ENCODE results near the gene ATAT1. TPM values are rescaled to one million over a fixed set of nuclear protein-coding genes. Genes with fewer than 3 reads are reported as not detected.

The ATAT1 gene
- total RNA-seq, 1 experiment from 2014 or later: 6.4 TPM

- ChIA-PET POLR2A (interaction anchor here (0.6 to 6.5 kb wide), 14 partner anchors 11 to 280 kb away, joined by 3 to 251 read pairs (median 4); partner anchors contain the start of genes DDR1, DHX16, FLOT1 and MDC1), CTCF (interaction anchor here (0.7 to 17.5 kb wide), 3 partner anchors 43 to 66 kb away, joined by 3 to 537 read pairs (median 3); partner anchors contain the start of genes MDC1 and TUBB)
- Mint-ChIP-seq H3K4me3 (ENCODE audit: unreplicated experiment) (peak overlapping the region; percentile 94), H3K4me1 (ENCODE audit: insufficient read depth, unreplicated experiment) (peaks cover 61% of the 10 kb centered on the region), H3K36me3 (ENCODE audit: insufficient read depth, unreplicated experiment) (peaks cover 50% of the 10 kb centered on the region), H3K27me3 (ENCODE audit: insufficient read depth, unreplicated experiment) (no peaks in the 10 kb centered on the region), H3K27ac (ENCODE audit: low read depth, unreplicated experiment) (peak overlapping the region; percentile 80), H3K9me3 (ENCODE audit: unreplicated experiment) (no peaks in the 10 kb centered on the region)
- intact Hi-C loops (cut with micrococcal nuclease): no loop called here
- TF ChIP-seq CTCF (IDR thresholded peaks at IDR 0.05; ENCODE audit: unreplicated experiment): no peak
- DNase-seq (ENCODE audit: unreplicated experiment): no peak
- no TSS peak for BruUV-seq (replicated peaks)
These were observed 57.3 kb downstream of the ATAT1 start for GRCh38 chr6:30683980-30684338.

GRCh38 chr6:30684386-30685156, 57.9 kb downstream of the ATAT1 start:
- no TSS peak for BruUV-seq (replicated peaks)
- Mint-ChIP-seq H3K4me1 (ENCODE audit: insufficient read depth, unreplicated experiment) (peaks cover 63% of the 10 kb centered on the region), H3K4me3 (ENCODE audit: unreplicated experiment) (peak overlapping the region; percentile 94), H3K27ac (ENCODE audit: low read depth, unreplicated experiment) (peak overlapping the region; percentile 80), H3K9me3 (ENCODE audit: unreplicated experiment) (no peaks in the 10 kb centered on the region), H3K36me3 (ENCODE audit: insufficient read depth, unreplicated experiment) (peaks cover 44% of the 10 kb centered on the region), H3K27me3 (ENCODE audit: insufficient read depth, unreplicated experiment) (no peaks in the 10 kb centered on the region)
- no peak for TF ChIP-seq CTCF (IDR thresholded peaks at IDR 0.05; ENCODE audit: unreplicated experiment)
- CTCF ChIA-PET: interaction anchor here (0.6 to 17.5 kb wide), 8 partner anchors 9 to 221 kb away, joined by 3 to 537 read pairs (median 4); partner anchors contain the start of genes MDC1 and TUBB
- POLR2A ChIA-PET: interaction anchor here (0.6 to 6.5 kb wide), 12 partner anchors 11 to 395 kb away, joined by 3 to 251 read pairs (median 5); partner anchors contain the start of genes DDR1, MDC1, MRPS18B and PPP1R10
- DNase-seq (ENCODE audit: unreplicated experiment): no peak
- intact Hi-C loops (cut with micrococcal nuclease): loop anchor here (5.0 kb wide), 1 partner anchor 138 kb away; no protein-coding TSS in a partner anchor

GRCh38 chr6:30685157-30686008, 58.7 kb downstream of the ATAT1 start:
- no peaks in the 10 kb centered on the region for H3K9me3 Mint-ChIP-seq (ENCODE audit: unreplicated experiment)
- intact Hi-C loops (cut with micrococcal nuclease): loop anchor here (1.0 to 5.0 kb wide), 3 partner anchors 32 to 191 kb away; partner anchors contain the start of gene MDC1
- peak; percentile 19 for TF ChIP-seq CTCF (IDR thresholded peaks at IDR 0.05; ENCODE audit: unreplicated experiment)
- DNase-seq (ENCODE audit: unreplicated experiment): peak; percentile 56
- peaks cover 36% of the 10 kb centered on the region for H3K36me3 Mint-ChIP-seq (ENCODE audit: insufficient read depth, unreplicated experiment)
- peak overlapping the region; percentile 94 for H3K4me3 Mint-ChIP-seq (ENCODE audit: unreplicated experiment)
- H3K4me1 Mint-ChIP-seq (ENCODE audit: insufficient read depth, unreplicated experiment): peaks cover 71% of the 10 kb centered on the region
- H3K27ac Mint-ChIP-seq (ENCODE audit: low read depth, unreplicated experiment): peak overlapping the region; percentile 80
- BruUV-seq (replicated peaks): no TSS peak
- H3K27me3 Mint-ChIP-seq (ENCODE audit: insufficient read depth, unreplicated experiment): no peaks in the 10 kb centered on the region
- CTCF ChIA-PET: interaction anchor here (0.6 to 17.5 kb wide), 8 partner anchors 10 to 221 kb away, joined by 3 to 537 read pairs (median 4); partner anchors contain the start of genes MDC1 and TUBB
- POLR2A ChIA-PET: interaction anchor here (0.6 to 6.5 kb wide), 16 partner anchors 10 to 425 kb away, joined by 3 to 251 read pairs (median 4); partner anchors contain the start of genes DDR1, DHX16, MDC1 and MRPS18B

All from MCF 10A (cell line).